SW480 (cell line): ENCODE measurements around the gene GNG12.

Source experiments
- DNase-seq: peaks from one replicate; pipeline ENCODE4 v3.0.0-alpha.2; 2016; ENCODE audit warnings: low spot score

GNG12 gene

DNA sequence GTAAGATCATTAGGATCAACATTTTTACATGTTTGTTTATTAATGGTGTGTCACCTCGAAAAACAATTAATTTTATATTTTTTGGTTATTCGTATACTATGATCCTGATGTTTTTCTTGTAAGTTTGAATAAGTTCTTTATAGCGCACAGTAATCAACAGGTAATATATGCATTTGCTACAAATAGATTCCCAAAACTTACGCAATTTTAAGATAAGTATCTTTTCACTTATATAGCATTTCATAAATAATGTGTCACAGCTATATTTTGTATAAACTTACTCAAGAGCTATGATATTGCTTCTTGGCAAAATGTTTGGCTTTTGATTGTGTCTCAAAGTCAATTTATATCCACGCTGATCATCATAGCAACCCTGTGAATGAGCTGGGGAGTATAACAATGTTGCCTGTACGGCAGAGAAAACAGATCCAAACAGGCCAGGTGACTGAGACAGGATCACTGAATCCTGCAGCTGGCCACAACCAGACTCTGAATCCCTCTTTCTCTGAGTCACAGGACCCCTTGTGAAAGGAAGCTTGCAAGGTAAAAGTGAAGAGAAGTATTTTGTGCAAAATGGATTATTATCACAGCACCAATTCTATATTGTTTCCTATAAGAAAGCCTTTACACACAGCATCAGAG lies 48.6 kb downstream of the GNG12 start:
- no peak for DNase-seq

DNA sequence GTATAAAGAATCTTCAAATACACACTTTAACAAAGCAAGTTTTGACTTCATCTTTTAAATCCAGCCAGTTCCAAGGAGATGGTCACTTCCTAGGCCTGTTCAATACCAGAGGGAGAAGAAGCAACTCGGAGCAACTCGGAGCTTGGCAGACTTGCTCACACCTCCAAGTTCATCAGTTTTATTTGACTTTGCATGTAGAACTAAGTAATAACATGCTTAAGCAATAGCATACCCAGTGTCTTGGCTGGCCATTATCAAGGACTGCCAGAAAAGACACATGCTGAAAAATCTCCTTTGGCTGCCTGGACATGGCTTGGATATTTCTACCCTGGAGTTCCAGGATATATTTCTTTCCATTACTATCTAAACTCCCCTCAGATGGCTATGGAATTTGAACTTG lies 52.6 kb downstream of the GNG12 start:
- no peak for DNase-seq

DNA sequence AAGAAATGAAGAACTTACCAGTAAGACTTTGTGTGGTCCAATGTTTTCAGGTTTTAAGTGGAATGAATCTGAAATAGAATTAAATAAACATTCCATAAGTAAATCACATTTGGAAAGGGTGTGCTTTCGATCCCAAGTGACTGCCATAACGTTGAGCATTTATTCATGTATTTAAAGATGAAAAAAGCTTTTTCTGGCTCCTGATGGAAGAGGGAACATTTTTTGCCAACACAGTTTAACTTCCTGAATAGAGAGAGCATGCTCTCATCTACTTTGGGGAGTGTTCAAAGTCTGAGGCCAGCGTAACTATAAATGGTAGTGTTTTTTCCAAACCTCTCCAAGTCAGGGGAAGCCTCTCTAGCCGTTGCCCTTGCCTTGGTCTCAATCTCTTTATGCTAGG lies 55.8 kb downstream of the GNG12 start:
- no peak for DNase-seq

DNA sequence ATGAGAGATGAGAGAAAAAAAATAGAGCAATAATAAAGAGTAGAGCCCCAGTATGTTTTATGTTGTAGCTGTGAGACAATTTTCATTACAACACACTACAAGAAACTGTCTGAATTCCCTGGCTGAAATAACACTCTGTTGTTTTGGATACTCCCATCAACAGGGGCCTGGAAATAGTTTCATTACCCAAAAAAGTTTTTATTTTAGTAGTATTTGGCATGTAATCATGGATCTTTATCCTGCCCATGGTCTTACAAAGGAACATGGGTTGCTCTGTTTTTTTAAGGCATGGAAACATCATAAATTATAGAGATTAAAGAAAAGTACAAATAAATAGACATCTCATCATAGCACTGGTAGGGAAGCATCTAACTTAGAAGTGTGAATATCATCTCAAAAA lies 56.3 kb downstream of the GNG12 start:
- DNase-seq: no peak

DNA sequence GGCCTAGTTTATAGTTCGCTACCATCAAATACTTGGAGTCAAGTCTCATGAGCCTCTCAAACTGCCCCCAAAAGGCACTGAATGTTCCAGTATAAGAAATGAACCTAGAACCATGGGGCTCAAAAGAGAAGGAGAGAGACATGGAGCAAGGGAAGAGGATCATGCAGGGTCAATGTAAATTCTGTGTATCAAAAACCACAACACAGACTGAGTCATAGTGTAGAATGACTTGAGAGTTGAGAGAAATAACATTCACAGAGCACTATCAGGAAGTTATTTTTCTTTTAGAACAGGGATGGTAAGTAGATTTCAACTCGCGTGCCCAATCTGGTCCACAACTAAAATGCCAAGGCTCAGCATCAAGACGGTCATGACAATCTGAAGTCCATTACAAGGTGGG lies 59.8 kb downstream of the GNG12 start:
- DNase-seq: no peak

DNA sequence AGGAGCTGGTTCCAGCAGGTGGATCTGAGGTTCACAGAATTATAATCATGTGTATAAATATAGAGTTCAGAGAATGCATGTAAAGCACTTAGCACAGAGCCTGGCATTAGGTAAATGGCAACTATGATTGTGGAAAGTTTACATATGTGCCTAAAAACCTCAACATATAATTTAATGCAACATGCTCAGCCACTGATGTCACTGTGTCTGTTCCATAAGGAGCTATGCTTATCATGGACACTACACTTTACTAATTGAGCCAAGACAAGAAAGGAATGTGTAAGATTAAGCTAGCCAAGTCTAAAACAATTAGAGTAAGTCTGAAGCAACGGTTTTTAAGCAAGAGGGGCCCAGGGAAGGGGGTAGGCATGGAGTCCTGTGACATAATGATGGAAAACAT lies 61.5 kb downstream of the GNG12 start:
- no peak for DNase-seq

DNA sequence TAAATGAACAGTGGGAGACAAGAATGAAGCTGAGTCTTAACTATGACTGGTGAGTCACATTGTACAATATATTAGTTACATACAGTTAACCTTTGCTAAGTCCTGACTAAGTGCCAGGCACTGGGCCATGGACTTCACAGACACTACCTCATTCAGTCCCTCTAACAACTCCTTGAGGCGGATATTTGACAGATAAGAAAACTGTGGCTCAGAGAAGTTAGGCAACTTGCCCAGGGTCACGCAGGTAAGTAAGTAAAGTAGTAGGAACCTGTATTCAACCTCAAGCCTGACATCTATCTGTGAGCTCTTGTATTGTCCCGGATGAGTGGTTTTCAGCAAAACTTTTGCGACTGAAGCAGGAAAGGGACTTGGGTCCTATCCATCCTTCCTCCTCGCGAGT lies 62.1 kb downstream of the GNG12 start:
- no peak for DNase-seq

DNA sequence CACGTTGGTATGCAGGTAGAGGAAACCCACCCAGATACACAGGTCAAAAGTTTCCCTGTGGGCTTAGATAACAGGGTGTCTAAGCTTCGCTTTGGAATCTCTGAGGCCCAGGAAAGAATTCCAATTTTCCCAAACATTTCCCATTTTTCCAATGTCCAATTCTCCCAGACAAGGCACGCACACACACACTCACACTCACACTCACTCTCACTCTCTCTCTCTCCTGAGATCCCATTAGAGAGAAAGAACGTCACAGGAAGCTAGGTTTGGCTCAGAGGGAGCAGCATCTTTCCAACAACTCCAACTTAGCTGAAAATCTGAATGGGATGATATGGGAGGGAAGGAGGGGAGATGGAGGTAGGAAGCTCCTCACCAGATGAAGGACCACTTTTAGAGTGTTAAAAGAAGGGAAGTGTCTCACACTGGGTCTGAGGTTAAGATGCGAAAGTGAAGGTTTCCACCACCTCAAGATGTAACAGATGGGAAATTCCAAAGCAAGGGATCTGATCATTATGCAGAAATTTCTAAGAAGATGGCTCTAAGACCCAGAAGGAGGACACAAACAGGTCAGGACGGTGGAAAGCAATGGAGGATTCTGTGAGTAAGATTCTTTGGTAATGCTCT lies 63.5 kb downstream of the GNG12 start:
- no peak for DNase-seq

DNA sequence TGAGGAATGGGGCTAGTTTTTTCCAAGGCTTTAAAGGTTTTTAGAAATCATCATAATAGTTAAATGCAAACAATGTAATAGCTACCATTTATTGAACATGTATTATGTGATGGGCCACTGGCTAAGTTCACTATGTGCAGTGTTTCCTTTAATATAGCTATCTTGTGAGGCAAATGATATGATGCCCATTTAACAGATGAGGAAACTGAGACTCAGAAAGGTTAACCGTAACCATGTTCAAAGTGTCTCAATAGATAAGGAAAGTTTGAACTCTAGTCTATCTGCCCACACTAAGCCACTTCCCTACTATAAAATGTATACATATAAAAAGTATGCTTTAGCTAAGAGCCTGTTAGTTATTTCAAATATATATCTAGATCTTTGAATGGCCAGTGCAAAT lies 64.8 kb downstream of the GNG12 start:
- DNase-seq: no peak

DNA sequence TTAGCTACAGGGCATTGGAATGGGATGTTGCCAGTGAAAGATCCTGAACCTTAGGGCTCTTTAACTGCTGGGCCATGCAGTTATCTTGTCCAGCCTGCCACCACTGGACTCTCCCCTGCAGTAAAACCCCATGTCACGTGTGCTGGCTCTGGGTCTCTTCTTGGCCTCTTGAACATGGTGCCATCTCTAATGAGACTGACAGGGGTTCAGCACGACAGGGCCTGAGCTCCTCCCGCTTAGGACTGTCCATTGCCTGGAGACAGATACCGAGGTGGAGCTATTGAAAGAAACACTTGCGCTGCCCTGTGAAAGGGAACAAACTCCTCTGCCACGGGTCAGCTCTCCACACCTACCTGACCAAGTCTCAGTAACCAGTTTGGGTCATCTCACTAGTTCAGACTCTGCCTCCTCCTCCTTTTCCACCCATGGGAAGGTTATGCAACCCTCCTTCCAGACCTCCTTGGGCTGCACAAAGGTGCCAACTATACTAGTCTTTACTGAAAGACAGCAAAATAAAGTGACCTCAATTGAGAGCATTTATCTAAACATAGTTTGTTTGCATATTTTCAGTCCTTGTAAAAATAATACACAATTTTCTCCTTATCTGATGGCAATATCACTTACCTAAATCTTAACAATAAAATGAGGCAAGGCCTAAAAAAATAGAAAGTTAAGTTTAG lies 66.0 kb downstream of the GNG12 start:
- DNase-seq: no peak

DNA sequence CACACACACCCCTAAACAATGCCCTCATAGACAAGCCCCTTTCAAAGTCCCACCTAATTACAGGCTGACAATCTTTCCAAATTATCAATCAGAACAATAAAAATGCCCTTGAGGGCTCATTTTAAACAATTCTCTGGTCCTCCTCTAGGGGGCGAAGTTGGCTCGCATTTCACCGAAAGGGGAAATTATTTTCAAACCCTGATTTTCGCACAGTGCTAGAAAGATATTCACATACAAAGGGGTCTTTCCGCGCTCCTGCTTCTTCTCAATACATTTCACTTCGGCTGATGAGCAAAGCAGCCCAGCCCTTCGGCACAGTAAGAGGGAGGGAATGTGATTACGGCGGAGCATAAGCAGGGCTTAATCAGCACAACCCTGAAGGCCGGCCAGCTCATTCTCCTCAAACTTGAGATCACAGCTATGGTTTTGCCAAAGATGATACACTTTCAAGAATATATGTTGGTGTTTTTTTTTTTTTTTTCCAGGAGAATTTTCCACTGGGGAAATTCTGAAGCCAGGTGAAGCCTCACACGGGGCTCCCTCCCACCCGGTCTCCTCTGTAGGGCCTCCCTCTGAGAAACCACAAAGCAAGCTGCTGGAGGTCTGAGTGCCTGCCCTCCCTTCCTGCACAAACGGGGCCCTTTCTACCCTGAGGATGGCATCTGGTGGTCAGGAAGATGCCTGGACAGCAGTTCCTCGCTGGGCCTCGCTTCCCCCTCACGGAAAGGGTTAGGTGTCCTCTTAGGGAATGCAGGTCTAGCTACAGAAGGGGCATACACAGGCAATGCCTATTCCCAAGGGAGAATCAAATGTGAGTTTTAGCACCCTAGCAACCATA lies 66.9 kb downstream of the GNG12 start:
- DNase-seq: no peak

DNA sequence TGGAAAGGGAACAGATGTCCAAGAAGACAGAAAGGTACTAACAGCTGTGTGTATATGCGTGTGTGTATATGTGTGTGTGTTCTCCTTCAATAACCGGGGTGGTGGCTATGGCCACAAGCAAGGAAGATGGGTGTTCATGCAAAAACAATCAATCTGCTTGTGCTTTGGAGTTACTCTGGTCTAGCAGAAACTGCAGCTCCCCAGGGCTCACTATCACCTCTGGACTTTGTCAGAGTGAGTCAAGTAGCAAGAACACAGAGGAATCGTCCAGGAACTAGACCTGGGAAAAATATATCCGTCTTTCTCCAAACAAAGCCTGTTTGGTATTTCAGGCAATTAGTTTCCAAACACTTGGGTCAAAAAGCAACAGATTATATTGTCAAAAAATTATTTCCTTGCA lies 68.6 kb downstream of the GNG12 start:
- DNase-seq: no peak

DNA sequence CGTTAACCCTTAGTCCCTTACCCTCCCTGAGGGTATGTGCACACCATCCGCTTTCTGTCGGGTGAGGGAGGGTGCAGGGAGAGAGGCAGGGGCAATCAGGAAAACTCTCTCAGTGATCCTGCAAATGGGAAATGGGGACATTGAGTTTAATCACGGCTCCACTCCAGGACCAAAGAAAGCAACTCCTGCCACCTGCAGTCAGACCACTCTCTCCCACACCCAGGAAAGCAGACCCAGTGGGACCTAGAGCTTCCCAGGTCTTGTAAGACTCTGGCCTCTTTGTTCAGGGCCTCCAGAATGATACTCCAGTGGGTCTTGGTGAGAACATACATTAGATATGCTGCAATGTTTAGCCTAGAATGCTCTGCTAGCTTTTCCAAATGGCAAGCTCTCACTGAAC lies 71.5 kb downstream of the GNG12 start:
- DNase-seq: no peak

DNA sequence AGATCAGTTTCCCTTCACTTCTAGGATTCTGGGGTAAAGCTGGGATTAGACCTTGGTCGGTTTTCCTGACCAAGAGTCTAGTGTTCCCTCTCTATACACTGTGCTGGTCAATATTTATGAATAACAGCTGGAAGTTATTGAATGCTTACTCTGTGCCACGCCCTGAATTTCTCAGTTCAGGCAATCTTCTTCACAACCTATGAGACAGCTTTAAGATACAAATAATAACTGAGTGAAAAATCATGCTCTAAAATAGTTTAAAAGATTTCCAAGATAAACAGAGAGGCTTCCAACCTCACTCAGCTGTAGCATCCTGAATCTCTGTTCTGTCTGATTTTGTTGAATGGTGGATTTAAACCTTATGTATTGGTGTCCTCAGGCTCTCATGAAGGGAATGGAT lies 72.2 kb downstream of the GNG12 start:
- no peak for DNase-seq

DNA sequence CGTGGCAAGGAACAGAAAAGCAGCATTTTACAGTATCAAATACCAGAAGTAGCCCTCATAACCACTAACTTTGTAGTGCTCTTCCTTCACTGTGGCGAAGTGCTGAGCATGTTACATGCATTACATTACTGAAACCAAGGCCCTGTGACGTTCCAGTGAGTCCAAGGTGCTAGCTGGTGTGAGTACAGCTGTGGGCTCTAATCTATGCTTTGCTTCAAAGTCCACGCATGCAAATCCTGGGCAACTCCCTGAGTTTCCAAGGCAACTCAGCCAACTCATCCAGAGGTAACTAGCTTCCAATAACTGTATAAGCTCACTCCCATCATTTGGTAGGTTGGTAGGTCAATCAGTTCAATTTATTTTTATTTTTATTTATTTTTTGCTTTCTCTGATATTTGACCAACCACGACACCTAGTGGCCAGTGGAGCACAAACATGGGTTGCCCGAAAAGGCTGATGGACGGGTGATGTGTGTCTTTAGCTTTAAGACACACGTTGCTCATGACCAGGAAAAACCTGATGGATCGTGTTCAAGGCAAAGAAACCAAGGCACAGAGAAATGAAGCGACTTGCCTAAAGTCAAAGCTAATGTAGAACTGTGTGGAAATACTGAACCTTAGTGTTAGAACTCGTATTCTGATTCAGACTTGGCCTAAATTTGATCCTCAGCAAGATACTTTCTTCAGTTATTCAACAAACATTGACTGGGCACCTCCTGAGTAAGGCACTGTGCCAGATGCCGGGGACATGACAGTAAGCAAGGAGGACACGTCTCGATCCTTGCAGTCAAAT lies 73.0 kb downstream of the GNG12 start:
- peak; percentile 92 for DNase-seq

DNA sequence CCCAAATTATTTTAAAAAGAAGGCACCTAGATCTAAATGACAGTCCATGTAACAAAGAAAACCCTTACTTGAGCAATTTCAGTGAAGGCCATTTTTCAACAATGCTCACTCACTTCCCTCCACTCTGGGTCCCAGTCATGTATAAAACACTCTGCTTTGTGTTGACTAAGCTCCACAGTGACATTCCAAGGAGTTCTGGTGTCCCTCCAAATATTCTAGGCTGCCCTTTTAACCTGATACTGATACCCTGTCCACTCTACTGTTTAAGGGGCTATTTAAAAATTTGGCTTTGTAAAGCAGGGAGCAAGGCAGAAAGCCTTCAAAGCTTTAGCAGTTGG lies 73.6 kb downstream of the GNG12 start:
- DNase-seq: no peak

DNA sequence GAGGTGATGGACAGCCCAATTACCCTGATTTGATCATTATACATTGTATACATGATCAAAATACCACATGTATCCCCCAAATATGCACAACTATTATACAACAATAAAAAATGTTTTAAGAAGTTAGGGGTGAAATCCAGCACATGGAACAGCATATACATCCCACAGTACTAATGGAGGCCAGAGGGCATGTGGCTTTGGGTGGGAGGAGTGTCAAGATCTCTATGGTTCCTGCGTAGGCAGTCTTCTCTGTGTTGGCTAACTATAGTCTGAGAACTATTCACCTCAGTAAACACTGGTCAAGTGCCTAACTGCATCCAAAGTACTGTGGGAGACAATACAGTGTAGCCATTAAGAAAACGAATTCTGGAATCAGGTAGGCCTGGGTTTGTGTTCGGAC lies 74.2 kb downstream of the GNG12 start:
- no peak for DNase-seq

DNA sequence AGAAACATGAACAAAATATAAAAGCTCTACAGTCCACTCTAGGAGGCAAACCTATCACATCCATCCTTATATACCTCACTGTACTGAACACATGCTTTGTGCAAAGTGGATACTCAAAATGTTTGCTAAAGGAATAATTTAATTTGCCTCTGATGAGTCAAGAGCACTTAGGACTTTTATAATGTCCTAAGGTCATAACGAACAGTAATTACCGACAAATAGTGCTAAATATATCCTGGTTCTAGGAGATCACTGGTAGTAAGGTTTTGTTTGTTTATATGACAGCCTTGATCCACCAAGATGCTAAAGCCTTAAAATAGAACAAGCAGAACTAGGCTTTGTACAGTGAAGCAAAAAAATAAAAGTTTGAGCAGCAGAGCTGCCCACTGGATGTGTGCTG lies 77.6 kb downstream of the GNG12 start:
- DNase-seq: no peak

DNA sequence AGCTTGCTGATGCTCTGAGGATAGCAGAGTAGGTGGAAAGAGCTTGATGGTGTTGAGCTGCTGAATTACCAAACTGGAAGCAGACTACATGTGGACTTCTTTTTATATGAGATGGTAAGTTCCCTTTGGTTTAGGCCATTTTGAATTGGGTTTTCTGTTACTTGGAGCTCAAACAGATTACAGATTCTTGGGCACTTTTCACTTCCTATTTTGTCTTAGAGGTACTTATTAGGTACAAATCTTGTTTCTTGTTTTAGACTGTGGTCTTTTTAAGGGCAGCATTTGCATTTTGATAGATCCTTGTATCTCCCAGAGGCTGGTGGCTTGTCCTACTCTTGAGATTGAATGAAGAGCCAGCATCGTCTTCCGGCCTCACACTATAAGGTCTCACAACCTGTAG lies 78.1 kb downstream of the GNG12 start:
- DNase-seq: no peak

DNA sequence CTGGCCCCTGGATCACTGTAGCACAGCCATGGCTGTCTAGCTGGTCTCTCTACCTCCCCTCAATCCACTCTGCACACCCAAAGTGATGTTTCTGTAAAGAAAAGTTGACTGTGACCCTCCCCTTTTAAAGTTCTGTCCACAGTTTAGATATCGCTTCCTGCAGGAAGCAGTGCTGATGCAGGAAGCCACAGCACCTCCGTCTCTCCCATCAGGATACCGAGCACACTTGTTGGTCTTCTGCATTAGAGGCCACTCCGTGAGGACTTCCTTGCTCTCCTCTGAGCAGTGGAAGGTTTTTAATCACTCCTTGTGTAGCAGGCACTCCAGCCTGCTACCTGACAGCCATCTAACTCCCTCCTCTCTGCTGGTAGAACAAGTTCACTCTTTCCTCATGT lies 78.7 kb downstream of the GNG12 start:
- DNase-seq: no peak

DNA sequence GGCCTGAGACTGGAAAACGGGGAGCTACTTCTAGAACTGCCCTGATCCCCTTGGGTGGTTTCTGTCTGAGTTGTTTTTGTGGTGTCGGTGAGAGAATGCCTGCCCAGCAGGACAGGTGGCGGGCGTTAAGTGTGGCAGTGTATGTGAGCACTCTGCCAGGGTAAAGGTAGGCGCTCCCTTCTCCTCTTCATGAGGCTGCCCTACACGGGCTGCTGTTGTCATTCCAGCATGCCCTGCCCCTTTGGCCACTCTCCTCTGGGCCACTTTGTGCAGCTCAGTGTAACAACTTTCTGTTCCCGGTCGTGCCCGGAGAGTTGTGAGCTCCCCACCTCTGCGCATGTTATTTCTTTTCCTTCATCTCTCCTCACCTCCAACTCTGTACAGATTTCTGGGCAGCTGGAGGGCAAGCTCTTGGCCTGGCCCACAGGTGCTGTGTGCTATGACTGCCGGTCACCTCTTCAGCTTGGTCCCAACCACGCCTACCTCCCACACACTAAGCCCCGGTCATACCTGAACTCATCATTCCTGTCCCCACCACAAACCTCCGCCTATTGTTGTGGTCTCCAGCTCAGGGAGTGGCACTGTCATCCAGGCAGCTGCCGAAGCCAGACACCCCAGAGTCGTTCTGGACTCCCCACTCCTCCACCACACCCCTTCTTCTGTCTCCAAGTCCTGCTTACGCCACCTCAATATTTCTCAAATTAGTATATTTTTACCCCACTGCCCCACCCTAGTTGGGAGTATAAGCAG lies 79.3 kb downstream of the GNG12 start:
- DNase-seq: peak; percentile 99

DNA sequence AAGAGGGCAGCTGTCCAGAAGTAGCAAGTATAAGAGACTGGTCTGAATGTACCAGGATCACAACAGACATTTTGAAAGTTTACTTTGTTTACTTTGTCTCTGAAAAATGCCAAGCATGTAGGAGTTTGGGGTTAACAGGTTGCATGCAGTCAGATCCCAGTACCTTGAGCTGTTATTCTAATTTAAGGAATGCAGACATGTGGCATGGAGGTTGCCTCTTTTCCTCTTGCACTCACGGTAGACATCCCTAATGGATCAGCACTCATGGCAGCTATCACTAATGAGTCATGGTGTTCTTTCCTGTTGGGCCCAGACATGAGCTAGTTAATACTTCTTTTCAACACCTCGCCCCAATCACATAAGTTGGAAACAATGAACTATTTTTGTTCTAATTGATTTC lies 81.0 kb downstream of the GNG12 start:
- no peak for DNase-seq
